ENCODE results near the gene PPP1R13B.
"Not testable (repeated sequence)": the region's sequence is repeated elsewhere in the genome, so short reads cannot be mapped to it uniquely, and the experiment has no call there.

Gene PPP1R13B

GRCh38 chr14:103815253-103815652 is 32.1 kb downstream of the PPP1R13B start:
- no peaks in the 10 kb centered on the region for H3K27me3 ChIP-seq (ENCODE audit: control insufficient read depth, insufficient read depth, low read length)
- H3K4me1 ChIP-seq (ENCODE audit: control insufficient read depth, insufficient read depth, low read length), result peaks cover 9% of the 10 kb centered on the region
- no peaks in the 10 kb centered on the region for H3K36me3 ChIP-seq (ENCODE audit: control insufficient read depth, insufficient read depth, low read length)
- no peak overlapping the region for H3K4me3 ChIP-seq (ENCODE audit: low read length)
- no peak overlapping the region for H3K27ac ChIP-seq (ENCODE audit: low read depth, low read length)
- no peak overlapping the region for H3K9ac ChIP-seq (ENCODE audit: low read length)

GRCh38 chr14:103811189-103811588 is 36.2 kb downstream of the PPP1R13B start:
- Histone ChIP-seq H3K4me1 (ENCODE audit: control insufficient read depth, insufficient read depth, low read length) (no peaks in the 10 kb centered on the region), H3K9ac (ENCODE audit: low read length) (no peak overlapping the region), H3K27me3 (ENCODE audit: control insufficient read depth, insufficient read depth, low read length) (no peaks in the 10 kb centered on the region), H3K36me3 (ENCODE audit: control insufficient read depth, insufficient read depth, low read length) (no peaks in the 10 kb centered on the region), H3K4me3 (ENCODE audit: low read length) (no peak overlapping the region), H3K27ac (ENCODE audit: low read depth, low read length) (no peak overlapping the region)

GRCh38 chr14:103808403-103809001 is 38.9 kb downstream of the PPP1R13B start:
- no peak overlapping the region for H3K9ac ChIP-seq (ENCODE audit: low read length)
- no peaks in the 10 kb centered on the region for H3K27me3 ChIP-seq (ENCODE audit: control insufficient read depth, insufficient read depth, low read length)
- no peaks in the 10 kb centered on the region for H3K36me3 ChIP-seq (ENCODE audit: control insufficient read depth, insufficient read depth, low read length)
- H3K4me1 ChIP-seq (ENCODE audit: control insufficient read depth, insufficient read depth, low read length), result no peaks in the 10 kb centered on the region
- no peak overlapping the region for H3K4me3 ChIP-seq (ENCODE audit: low read length)
- no peak overlapping the region for H3K27ac ChIP-seq (ENCODE audit: low read depth, low read length)

- Histone ChIP-seq H3K9ac (ENCODE audit: low read length) (no peak overlapping the region), H3K27ac (ENCODE audit: low read depth, low read length) (no peak overlapping the region), H3K4me3 (ENCODE audit: low read length) (no peak overlapping the region), H3K27me3 (ENCODE audit: control insufficient read depth, insufficient read depth, low read length) (no peaks in the 10 kb centered on the region), H3K36me3 (ENCODE audit: control insufficient read depth, insufficient read depth, low read length) (no peaks in the 10 kb centered on the region), H3K4me1 (ENCODE audit: control insufficient read depth, insufficient read depth, low read length) (no peaks in the 10 kb centered on the region)
Observed at GRCh38 chr14:103806805-103807204, 40.6 kb downstream of the PPP1R13B start.

GRCh38 chr14:103805708-103806107 is 41.7 kb downstream of the PPP1R13B start:
- no peak overlapping the region for H3K27ac ChIP-seq (ENCODE audit: low read depth, low read length)
- H3K9ac ChIP-seq (ENCODE audit: low read length), result no peak overlapping the region
- no peaks in the 10 kb centered on the region for H3K36me3 ChIP-seq (ENCODE audit: control insufficient read depth, insufficient read depth, low read length)
- H3K27me3 ChIP-seq (ENCODE audit: control insufficient read depth, insufficient read depth, low read length), result no peaks in the 10 kb centered on the region
- no peaks in the 10 kb centered on the region for H3K4me1 ChIP-seq (ENCODE audit: control insufficient read depth, insufficient read depth, low read length)
- no peak overlapping the region for H3K4me3 ChIP-seq (ENCODE audit: low read length)

- Histone ChIP-seq H3K27me3 (ENCODE audit: control insufficient read depth, insufficient read depth, low read length) (no peaks in the 10 kb centered on the region), H3K4me3 (ENCODE audit: low read length) (no peak overlapping the region), H3K27ac (ENCODE audit: low read depth, low read length) (no peak overlapping the region), H3K36me3 (ENCODE audit: control insufficient read depth, insufficient read depth, low read length) (no peaks in the 10 kb centered on the region), H3K9ac (ENCODE audit: low read length) (no peak overlapping the region), H3K4me1 (ENCODE audit: control insufficient read depth, insufficient read depth, low read length) (no peaks in the 10 kb centered on the region)
Observed at GRCh38 chr14:103803661-103804060, 43.7 kb downstream of the PPP1R13B start.

GRCh38 chr14:103802356-103802755 is 45.0 kb downstream of the PPP1R13B start:
- Histone ChIP-seq H3K36me3 (ENCODE audit: control insufficient read depth, insufficient read depth, low read length) (no peaks in the 10 kb centered on the region), H3K4me3 (ENCODE audit: low read length) (no peak overlapping the region), H3K9ac (ENCODE audit: low read length) (no peak overlapping the region), H3K4me1 (ENCODE audit: control insufficient read depth, insufficient read depth, low read length) (no peaks in the 10 kb centered on the region), H3K27me3 (ENCODE audit: control insufficient read depth, insufficient read depth, low read length) (no peaks in the 10 kb centered on the region), H3K27ac (ENCODE audit: low read depth, low read length) (no peak overlapping the region)

- H3K27me3 ChIP-seq (ENCODE audit: control insufficient read depth, insufficient read depth, low read length), result no peaks in the 10 kb centered on the region
- H3K36me3 ChIP-seq (ENCODE audit: control insufficient read depth, insufficient read depth, low read length), result no peaks in the 10 kb centered on the region
- no peak overlapping the region for H3K4me3 ChIP-seq (ENCODE audit: low read length)
- no peaks in the 10 kb centered on the region for H3K4me1 ChIP-seq (ENCODE audit: control insufficient read depth, insufficient read depth, low read length)
- no peak overlapping the region for H3K27ac ChIP-seq (ENCODE audit: low read depth, low read length)
- no peak overlapping the region for H3K9ac ChIP-seq (ENCODE audit: low read length)
Observed at GRCh38 chr14:103801459-103801858, 45.9 kb downstream of the PPP1R13B start.

GRCh38 chr14:103793192-103793591 is 54.2 kb downstream of the PPP1R13B start:
- H3K9ac ChIP-seq (ENCODE audit: low read length); H3K36me3 ChIP-seq (ENCODE audit: control insufficient read depth, insufficient read depth, low read length); H3K4me1 ChIP-seq (ENCODE audit: control insufficient read depth, insufficient read depth, low read length); H3K27me3 ChIP-seq (ENCODE audit: control insufficient read depth, insufficient read depth, low read length); H3K4me3 ChIP-seq (ENCODE audit: low read length); H3K27ac ChIP-seq (ENCODE audit: low read depth, low read length): not testable (repeated sequence)

GRCh38 chr14:103788086-103788485 is 59.3 kb downstream of the PPP1R13B start:
- Histone ChIP-seq H3K36me3 (ENCODE audit: control insufficient read depth, insufficient read depth, low read length) (peaks cover 3% of the 10 kb centered on the region), H3K4me1 (ENCODE audit: control insufficient read depth, insufficient read depth, low read length) (no peaks in the 10 kb centered on the region), H3K9ac (ENCODE audit: low read length) (no peak overlapping the region), H3K4me3 (ENCODE audit: low read length) (no peak overlapping the region), H3K27ac (ENCODE audit: low read depth, low read length) (no peak overlapping the region), H3K27me3 (ENCODE audit: control insufficient read depth, insufficient read depth, low read length) (no peaks in the 10 kb centered on the region)

GRCh38 chr14:103782376-103782775 is 65.0 kb downstream of the PPP1R13B start:
- no peaks in the 10 kb centered on the region for H3K4me1 ChIP-seq (ENCODE audit: control insufficient read depth, insufficient read depth, low read length)
- H3K27ac ChIP-seq (ENCODE audit: low read depth, low read length), result no peak overlapping the region
- H3K9ac ChIP-seq (ENCODE audit: low read length), result no peak overlapping the region
- no peaks in the 10 kb centered on the region for H3K36me3 ChIP-seq (ENCODE audit: control insufficient read depth, insufficient read depth, low read length)
- no peaks in the 10 kb centered on the region for H3K27me3 ChIP-seq (ENCODE audit: control insufficient read depth, insufficient read depth, low read length)
- H3K4me3 ChIP-seq (ENCODE audit: low read length), result no peak overlapping the region

- not testable (repeated sequence) for H3K4me1 ChIP-seq (ENCODE audit: control insufficient read depth, insufficient read depth, low read length); H3K9ac ChIP-seq (ENCODE audit: low read length)
Observed at GRCh38 chr14:103776319-103776718, 71.1 kb downstream of the PPP1R13B start.

GRCh38 chr14:103775506-103775905 is 71.9 kb downstream of the PPP1R13B start:
- H3K27me3 ChIP-seq (ENCODE audit: control insufficient read depth, insufficient read depth, low read length), result no peaks in the 10 kb centered on the region
- no peak overlapping the region for H3K4me3 ChIP-seq (ENCODE audit: low read length)
- no peaks in the 10 kb centered on the region for H3K36me3 ChIP-seq (ENCODE audit: control insufficient read depth, insufficient read depth, low read length)
- no peaks in the 10 kb centered on the region for H3K4me1 ChIP-seq (ENCODE audit: control insufficient read depth, insufficient read depth, low read length)
- H3K27ac ChIP-seq (ENCODE audit: low read depth, low read length), result no peak overlapping the region
- H3K9ac ChIP-seq (ENCODE audit: low read length), result no peak overlapping the region

More at GRCh38 chr14:103776319-103776718, 71.1 kb downstream of the PPP1R13B start:
- H3K27ac ChIP-seq (ENCODE audit: low read depth, low read length); H3K4me3 ChIP-seq (ENCODE audit: low read length); H3K36me3 ChIP-seq (ENCODE audit: control insufficient read depth, insufficient read depth, low read length); H3K27me3 ChIP-seq (ENCODE audit: control insufficient read depth, insufficient read depth, low read length): not testable (repeated sequence)
